Activated CD8-positive, alpha-beta memory T cell treated with anti-CD3 and anti-CD28 coated beads for 1 hour (primary cell): ENCODE measurements around the gene CH25H.

Experiments
- DNase-seq, 2 donors: peaks; one replicate each; pipeline ENCODE4 v3.0.0-alpha.2; 2020; ENCODE audit warnings: low read depth in 1 of 2; ENCODE audit errors: extremely low read depth in 1 of 2

CH25H gene

GRCh38 chr10:89160339-89160738, 46.8 kb downstream of the CH25H start:
- no peak for DNase-seq

- DNase-seq, result no peak
Measured at GRCh38 chr10:89159761-89160160, 47.4 kb downstream of the CH25H start.

GRCh38 chr10:89159316-89159715, 47.8 kb downstream of the CH25H start:
- DNase-seq, result no peak

- no peak for DNase-seq
Measured at GRCh38 chr10:89158446-89158845, 48.7 kb downstream of the CH25H start.

DNA sequence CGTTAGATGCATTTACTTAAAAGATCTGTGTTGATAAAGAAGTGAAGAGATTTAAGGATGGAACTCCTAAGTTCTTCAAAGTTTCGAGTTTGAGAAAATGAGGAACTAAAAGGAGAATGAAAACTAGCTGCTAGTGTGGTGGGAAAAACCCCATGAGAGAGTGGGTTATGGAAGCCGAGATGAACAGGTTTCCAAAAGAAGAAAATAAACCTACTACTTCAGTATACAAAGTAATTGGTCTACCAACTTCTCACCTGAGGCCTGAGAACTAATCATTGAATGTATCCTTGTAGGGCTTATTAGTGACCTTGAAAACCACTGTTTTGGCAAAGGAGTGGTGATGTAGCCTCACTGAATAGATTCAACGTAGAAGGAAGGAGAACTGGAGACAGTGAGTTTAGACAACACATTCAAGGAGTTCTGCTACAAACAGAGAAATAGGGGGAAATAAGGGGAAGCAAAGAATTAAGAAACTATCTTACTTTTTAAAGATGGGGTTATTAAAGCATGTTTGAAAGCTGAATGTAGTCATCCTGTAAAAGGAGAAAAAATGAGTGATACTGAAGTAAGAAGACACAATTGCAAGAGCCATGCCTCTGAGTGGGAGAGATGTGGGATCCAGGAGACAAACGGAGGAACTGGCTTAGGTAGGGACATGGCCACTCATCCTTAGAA, 50.8 kb downstream of the CH25H start:
- DNase-seq, result no peak
